Adrenal gland (tissue), 5 donors: ENCODE measurements around the gene LGALS8.

Source experiments
- CTCF ChIP-seq, 6 experiments: fragments of 450-650 bp in 4 of 6; fragments of 200-600 bp in 2 of 6; sonication (generic) in 1 of 6; IDR thresholded peaks; 1 replicate in 5 of 6; 2 replicates in 1 of 6; pipeline versions ENCODE4 v1.5.1 to v1.8.0; 2016 to 2021; ENCODE audit warnings: antibody characterized with exemption in 6 of 6, mild to moderate bottlenecking in 2 of 6, moderate library complexity in 1 of 6
- POLR2A ChIP-seq, 2 donors: fragments of 450-650 bp; IDR thresholded peaks; one replicate each; pipeline ENCODE4 v1.6.1; 2017; ENCODE audit warnings: antibody characterized with exemption in 2 of 2, mild to moderate bottlenecking in 2 of 2, moderate library complexity in 1 of 2
- donor health status: DM: no; HTN: no; CAD: no.

- TF ChIP-seq CTCF (IDR thresholded peaks at IDR 0.05) (no peak), POLR2A (IDR thresholded peaks at IDR 0.05) (no peak)
Measured at GRCh38 chr1:236535190-236535589, 11.4 kb downstream of the LGALS8 start.
